GDM1 (cell line): ENCODE measurements around the gene RBBP8NL.

Source experiments
- DNase-seq: peaks from one replicate; lab custom pipeline; 2025; lab: John Stamatoyannopoulos, UW

RBBP8NL gene

DNA sequence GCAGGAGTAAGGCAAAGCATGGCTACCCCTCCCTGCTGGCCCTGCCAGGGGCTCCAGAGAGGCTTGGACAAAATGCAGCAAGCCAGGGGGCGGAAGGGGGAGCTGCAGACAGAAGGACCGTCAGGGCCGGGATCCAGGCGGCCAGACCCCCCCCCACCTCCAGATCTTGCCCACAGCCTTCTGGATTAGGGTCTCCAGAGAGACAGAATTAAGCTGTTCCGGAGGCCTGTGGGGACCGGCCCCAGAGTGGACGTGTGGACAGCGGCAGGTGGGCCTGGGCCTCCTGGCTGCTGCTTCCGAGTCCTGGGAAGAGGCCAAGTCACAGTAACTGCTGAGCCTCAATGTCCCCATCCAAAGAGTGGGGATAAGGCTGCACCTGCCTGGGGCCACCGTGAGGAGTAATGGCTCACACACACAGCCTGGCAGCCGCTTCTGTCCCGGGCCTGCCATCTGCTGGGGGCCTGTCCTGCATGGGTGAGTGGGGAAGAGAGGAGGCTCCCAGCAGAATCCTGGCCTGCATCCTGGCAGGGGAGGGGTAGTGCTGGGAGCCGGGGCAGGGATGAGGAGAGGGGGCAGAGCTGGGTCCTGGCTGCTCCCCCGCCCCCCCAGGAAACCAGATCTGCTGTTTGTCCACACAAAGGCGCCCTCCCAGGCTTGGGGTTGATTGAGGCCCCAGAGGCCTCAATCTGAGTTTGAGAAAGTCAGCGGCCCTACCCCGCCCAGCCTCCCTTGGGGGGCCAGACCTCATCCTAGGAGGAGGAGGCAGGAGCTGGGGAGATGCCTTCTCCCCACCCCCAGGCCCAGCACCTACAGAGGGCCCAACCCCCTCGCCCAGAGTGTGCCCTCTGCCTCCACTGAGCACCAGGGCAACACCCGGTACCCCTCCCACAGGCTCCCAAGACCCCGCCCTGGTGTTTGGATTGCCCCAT is 64.1 kb downstream of the RBBP8NL start:
- DNase-seq: no peak

DNA sequence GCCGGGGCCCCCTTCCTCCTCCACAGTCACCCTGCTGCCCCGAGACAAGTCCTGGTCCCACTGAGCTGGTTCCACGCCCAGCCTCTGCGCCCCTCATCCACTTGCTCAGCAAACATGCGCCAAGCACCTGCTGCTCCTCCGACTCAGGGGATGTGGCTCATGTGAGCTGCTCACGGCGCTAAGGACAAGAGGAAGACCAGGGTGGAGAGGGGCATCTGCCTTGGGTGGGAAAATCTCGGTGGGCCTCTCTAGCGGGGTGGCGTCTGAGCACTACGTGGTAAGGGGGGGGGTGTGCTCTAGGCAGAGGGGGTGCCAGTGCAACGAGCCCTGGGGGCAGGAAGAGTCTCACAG is 64.8 kb downstream of the RBBP8NL start:
- DNase-seq: no peak

DNA sequence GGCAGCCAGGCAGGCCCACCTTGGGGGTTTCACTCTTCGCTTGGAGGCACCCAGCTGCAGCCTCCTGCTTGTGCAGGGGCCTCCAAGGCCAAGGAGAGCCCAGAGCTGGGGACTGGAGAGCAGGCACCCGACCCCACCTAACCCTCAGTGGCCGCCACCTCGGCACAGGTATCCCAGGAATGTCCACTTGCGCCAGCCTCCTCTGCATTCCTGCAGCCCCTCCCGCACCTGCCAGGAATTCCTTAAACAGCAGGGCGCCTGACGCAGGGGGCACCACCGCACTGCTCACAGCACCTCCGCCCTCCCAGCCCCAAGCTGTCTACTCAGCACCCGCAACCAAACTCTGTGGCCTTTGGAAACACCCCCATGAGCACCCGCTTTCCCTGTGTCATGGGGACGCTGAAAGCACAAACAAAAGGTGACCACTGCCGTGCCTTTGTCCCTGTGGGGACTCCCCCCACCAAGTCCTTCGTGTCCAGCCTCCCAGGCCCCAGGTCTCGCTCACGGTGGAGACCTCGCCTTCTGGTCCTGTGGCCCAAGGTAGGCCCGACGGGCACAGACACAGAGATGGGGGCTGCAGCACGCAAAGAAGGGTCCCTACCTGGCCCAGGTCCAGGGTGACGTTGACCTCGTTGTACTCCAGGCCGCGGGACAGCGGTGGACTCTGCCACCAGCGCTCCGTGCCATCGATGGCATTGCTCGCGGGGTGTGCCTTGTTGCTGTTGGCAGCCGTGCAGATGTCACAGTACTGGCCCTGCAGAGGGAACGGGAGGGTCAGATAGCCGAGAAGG is 65.3 kb downstream of the RBBP8NL start:
- no peak for DNase-seq

DNA sequence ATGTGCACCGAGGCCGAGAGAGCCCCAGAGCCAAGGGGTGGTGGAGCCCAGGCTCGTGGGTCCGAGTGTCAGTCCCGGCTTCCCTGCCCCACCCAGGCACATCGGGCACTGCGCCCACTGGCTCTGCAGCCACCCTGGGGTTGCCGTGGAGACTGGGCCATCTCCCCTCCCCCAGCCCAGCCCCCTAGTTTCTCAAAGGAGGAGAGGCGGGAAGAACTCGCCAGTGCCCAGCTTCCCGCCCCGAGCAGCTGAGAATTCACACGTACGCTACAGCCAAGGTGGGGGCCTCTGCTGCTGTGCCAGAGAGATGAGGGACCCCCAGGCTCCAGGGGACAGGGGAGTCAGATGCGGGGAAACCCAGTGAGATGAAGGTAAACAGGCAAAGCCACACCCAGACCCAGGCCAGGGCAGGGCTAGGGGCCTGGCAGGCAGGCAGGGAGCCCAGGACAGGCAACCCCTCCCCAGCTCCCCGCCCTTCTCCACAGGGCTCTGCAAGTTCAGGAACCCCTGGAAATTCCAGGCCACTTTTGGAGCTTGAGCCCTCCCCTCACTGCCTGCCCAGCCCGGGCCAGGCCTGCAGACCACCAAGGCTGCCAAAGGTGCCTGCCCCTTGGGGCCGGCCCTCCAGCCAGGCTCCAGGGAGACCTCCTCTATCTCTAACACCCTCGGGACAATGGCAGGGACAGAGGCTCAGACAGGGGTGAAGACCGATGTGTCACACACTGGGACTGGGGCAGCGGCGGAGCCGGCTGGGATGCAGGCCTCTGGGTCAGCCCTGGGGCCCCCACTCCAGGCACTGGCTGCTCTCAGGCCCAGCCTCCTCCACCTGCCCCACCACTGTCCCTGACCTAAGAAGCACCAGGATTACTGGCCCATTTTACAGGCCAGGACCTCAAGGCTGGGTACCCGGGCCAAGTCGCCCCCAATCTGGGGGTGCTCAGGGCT is 66.2 kb downstream of the RBBP8NL start:
- DNase-seq: no peak
